Skeletal muscle tissue (tissue), 4 donors: ENCODE results near the gene NBEAL2. TPM values are rescaled to one million over a fixed set of nuclear protein-coding genes. Genes with fewer than 3 reads are reported as not detected.

Experiments
- H3K27ac ChIP-seq: one replicate; pipeline ENCODE4 v1.7.0; 2013; ENCODE audit warnings: mild to moderate bottlenecking, low read depth, low read length, inconsistent platforms
- H3K27me3 ChIP-seq, 3 donors: one replicate each; pipeline ENCODE4 v1.7.0; 2013; ENCODE audit warnings: low read length in 3 of 3; ENCODE audit not compliant: control insufficient read depth in 3 of 3, insufficient read depth in 3 of 3
- H3K36me3 ChIP-seq, 3 donors: one replicate each; pipeline ENCODE4 v1.7.0; 2013; ENCODE audit warnings: low read length in 3 of 3; ENCODE audit not compliant: control insufficient read depth in 3 of 3, insufficient read depth in 3 of 3
- H3K4me1 ChIP-seq, 3 donors: one replicate each; pipeline ENCODE4 v1.7.0; 2013; ENCODE audit warnings: low read length in 3 of 3, mild to moderate bottlenecking in 3 of 3; ENCODE audit not compliant: control insufficient read depth in 3 of 3, insufficient read depth in 3 of 3
- H3K4me3 ChIP-seq, 3 donors: one replicate each; pipeline ENCODE4 v1.7.0; 2013; ENCODE audit warnings: low read length in 3 of 3
- H3K9ac ChIP-seq, 3 donors: one replicate each; pipeline ENCODE4 v1.7.0; 2013; ENCODE audit warnings: low read length in 3 of 3, mild to moderate bottlenecking in 3 of 3, moderate library complexity in 2 of 3, low read depth in 1 of 3
- H3K9me3 ChIP-seq, 3 donors: one replicate each; pipeline ENCODE4 v1.7.0; 2013; ENCODE audit warnings: low read length in 3 of 3; ENCODE audit not compliant: control insufficient read depth in 3 of 3
- total RNA-seq: library from RNA; depleted of rRNA; stranded (reverse); fragments of >200 nt; gene quantifications from one replicate; pipeline ENCODE4 v1.2.3, GENCODE V29; 2014
- donor health status: Osteomylitis.

The NBEAL2 gene
- total RNA-seq, 1 donor from 2014 or later, result 5.2 TPM

- no peaks in the 10 kb centered on the region for H3K27me3 ChIP-seq
- H3K4me3 ChIP-seq, result no peak overlapping the region
- H3K27ac ChIP-seq, result no peak overlapping the region
- peaks cover 2 to 17% (median 4%) of the 10 kb centered on the region in 3 donors for H3K4me1 ChIP-seq
- H3K36me3 ChIP-seq, result peaks cover 7 to 16% (median 15%) of the 10 kb centered on the region in 3 donors
- peak overlapping the region in 1 of 3 donors; percentile 8 for H3K9ac ChIP-seq
- H3K9me3 ChIP-seq, result no peaks in the 10 kb centered on the region
Measured at GRCh38 chr3:46997453-46998091, 18.1 kb downstream of the NBEAL2 start.

DNA sequence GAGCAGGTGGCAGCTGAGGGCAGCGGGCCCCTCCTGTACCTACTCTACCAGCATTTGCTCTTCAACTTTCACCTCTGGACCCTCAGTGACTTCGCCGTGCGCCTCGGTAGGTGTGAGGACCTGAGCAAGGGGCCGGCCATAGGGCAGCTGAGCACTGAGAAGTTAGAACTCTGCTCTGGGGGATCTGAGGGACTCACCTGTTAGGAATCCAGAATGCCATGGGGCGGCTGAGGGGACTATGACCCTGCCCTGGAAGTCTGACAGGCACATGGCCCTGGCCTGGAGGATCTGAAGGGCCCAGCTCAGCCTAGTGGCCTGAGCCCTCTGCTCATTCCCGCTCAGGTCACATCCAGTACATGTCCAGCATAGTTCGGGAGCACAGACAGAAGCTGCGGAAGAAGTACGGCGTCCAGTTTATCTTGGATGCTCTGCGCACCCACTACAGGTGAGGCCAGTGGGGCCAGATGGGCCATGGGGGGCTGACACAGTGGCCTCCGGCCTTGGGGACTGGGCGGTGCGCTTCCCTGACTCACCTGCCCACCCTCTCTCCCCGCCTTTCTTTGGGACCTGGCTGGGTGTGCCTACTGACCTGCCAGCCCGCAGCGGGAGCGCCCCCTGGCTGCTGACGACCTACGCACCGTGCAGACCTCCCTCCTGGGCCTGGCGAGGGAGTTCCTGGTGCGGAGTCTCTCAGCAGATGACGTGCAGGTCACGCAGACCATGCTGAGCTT lies 18.8 kb downstream of the NBEAL2 start:
- Histone ChIP-seq H3K9me3 (no peaks in the 10 kb centered on the region), H3K36me3 (peaks cover 11 to 21% (median 19%) of the 10 kb centered on the region in 3 donors), H3K4me1 (peaks cover 2 to 17% (median 4%) of the 10 kb centered on the region in 3 donors), H3K27ac (no peak overlapping the region), H3K27me3 (no peaks in the 10 kb centered on the region), H3K4me3 (no peak overlapping the region), H3K9ac (peak overlapping the region in 1 of 3 donors; percentile 8)

DNA sequence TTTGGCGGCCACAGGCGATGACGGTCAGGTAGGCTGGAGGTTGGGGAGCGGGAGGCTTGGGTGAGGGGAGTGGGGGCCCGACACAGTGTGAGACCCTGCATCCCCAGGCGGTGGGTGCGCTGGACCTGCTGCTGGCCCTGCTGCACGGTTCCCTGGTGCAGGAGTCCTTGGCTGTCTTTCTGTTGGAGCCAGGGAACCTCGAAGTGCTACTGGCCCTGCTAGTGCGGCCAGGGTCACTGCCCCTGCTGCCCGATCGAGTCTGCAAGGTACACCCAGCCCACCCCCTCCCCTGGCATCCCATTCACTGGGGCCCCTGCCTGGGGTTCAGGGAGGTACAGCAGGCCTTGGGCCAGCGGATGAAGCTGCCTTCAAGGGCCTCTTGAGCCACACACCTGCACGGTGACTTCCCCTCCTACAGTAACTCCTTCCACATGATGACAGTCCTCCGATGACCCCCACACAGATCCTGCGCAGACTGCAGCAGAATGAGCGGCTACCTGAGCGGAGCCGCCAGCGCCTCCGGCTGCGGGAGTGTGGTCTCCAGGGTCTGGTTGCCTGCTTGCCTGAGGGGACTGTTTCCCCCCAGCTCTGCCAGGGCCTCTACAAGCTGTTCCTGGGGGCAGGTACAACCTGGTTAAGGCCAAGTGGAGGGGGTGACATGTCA lies 19.5 kb downstream of the NBEAL2 start:
- H3K27ac ChIP-seq, result no peak overlapping the region
- H3K36me3 ChIP-seq, result peaks cover 12 to 26% (median 19%) of the 10 kb centered on the region in 3 donors

GRCh38 chr3:46999516-47000197 lies 20.2 kb downstream of the NBEAL2 start:
- Histone ChIP-seq H3K9ac (peak overlapping the region in 1 of 3 donors; percentile 20), H3K9me3 (no peaks in the 10 kb centered on the region), H3K27me3 (no peaks in the 10 kb centered on the region), H3K4me1 (peaks cover 0 to 12% (median 2%) of the 10 kb centered on the region in 3 donors), H3K4me3 (no peak overlapping the region), H3K36me3 (peaks cover 10 to 33% (median 22%) of the 10 kb centered on the region in 3 donors), H3K27ac (no peak overlapping the region)

More for the DNA sequence above, 19.5 kb downstream of the NBEAL2 start:
- no peaks in the 10 kb centered on the region for H3K27me3 ChIP-seq
- peaks cover 2 to 17% (median 4%) of the 10 kb centered on the region in 3 donors for H3K4me1 ChIP-seq
- no peak overlapping the region for H3K4me3 ChIP-seq
- no peaks in the 10 kb centered on the region for H3K9me3 ChIP-seq
- no peak overlapping the region for H3K9ac ChIP-seq

DNA sequence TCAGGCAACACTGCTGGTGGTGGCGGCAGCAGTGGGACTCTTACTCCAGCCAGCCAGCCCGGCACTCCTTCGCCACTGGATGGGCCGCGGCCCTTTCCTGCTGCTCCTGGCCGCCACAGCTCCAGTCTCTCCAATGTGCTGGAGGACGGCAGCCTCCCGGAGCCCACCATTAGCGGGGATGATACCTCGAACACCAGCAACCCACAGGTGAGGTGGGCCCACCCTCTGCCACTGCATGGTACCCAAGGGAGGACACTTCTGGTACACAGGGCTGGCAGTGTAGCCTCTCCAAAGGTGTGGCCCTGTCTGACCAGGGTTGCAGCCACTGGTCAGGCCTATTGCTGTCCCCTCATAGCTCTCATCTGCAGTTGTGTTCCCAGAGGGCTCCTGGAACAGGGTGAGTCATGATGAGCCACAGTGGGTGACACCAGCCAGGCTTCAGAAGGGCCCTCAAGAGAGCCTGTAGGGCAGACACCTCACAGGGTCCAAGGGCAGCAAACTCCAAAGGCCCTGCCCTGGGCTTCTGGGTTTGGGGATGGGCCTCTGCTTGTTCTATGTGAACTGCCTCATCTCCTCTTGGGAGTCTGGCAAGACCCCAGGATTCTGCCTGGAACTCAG lies 20.8 kb downstream of the NBEAL2 start:
- Histone ChIP-seq H3K27ac (no peak overlapping the region), H3K4me1 (peaks cover 0 to 6% (median 2%) of the 10 kb centered on the region in 3 donors), H3K9me3 (no peaks in the 10 kb centered on the region), H3K4me3 (no peak overlapping the region), H3K36me3 (peaks cover 10 to 38% (median 24%) of the 10 kb centered on the region in 3 donors), H3K9ac (no peak overlapping the region), H3K27me3 (no peaks in the 10 kb centered on the region)

DNA sequence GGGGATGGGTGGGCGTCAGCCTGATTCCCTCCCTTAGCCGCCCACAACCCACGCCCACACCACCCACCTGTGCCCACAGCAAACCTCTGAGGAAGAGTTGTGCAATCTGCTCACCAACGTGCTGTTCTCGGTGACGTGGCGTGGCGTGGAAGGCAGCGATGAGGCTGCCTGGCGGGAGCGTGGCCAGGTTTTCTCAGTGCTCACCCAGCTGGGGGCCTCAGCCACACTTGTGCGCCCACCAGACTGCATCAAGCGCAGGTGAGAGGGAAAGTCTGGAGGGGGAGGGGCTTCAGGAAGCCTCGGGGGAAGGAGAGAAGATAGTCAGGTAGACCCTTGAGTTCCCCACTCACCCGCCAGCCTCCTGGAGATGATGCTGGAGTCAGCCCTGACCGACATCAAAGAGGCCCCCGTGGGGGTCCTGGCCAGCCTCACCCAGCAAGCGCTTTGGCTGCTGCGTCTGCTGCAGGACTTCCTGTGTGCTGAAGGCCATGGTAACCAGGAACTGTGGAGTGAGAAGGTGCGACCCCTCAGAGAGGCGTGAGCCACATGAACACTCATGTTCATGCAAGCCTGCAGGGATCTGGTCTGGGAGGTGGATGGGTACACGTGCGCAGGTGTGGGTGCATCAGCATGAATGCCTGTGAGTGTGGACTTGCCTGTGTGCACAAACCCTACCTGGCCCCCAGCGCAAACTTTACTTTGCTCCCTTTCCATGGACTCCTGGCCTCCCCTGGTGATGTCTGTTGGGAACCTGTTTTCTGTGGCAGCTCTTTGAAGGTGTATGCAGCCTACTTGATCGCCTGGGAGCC lies 21.7 kb downstream of the NBEAL2 start:
- Histone ChIP-seq H3K27ac (no peak overlapping the region), H3K4me3 (no peak overlapping the region), H3K9ac (no peak overlapping the region), H3K27me3 (no peaks in the 10 kb centered on the region), H3K4me1 (peaks cover 0 to 6% (median 2%) of the 10 kb centered on the region in 3 donors), H3K36me3 (peaks cover 18 to 40% (median 30%) of the 10 kb centered on the region in 3 donors), H3K9me3 (no peaks in the 10 kb centered on the region)

DNA sequence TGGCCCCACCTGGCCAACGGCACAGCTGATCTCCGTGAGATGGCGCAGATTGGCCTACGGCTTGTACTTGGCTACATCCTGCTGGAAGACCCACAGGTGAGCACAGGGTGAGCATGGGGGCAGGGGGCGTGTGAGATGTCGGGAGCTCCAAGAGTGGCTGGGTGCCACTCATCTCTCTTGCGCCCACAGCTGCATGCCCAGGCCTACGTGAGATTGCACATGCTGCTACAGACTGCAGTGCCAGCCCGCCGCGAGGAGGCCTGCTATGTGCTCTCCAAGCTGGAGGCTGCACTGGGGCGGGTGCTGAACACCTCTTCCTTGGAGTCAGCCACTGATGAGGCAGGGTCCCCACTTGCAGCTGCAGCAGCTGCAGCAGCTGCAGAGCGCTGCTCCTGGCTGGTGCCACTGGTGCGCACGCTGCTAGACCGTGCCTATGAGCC lies 22.3 kb downstream of the NBEAL2 start:
- H3K4me3 ChIP-seq, result no peak overlapping the region
- H3K27ac ChIP-seq, result no peak overlapping the region
- no peaks in the 10 kb centered on the region for H3K9me3 ChIP-seq
- peaks cover 21 to 43% (median 30%) of the 10 kb centered on the region in 3 donors for H3K36me3 ChIP-seq
- peaks cover 0 to 6% (median 2%) of the 10 kb centered on the region in 3 donors for H3K4me1 ChIP-seq
- no peaks in the 10 kb centered on the region for H3K27me3 ChIP-seq
- H3K9ac ChIP-seq, result no peak overlapping the region

DNA sequence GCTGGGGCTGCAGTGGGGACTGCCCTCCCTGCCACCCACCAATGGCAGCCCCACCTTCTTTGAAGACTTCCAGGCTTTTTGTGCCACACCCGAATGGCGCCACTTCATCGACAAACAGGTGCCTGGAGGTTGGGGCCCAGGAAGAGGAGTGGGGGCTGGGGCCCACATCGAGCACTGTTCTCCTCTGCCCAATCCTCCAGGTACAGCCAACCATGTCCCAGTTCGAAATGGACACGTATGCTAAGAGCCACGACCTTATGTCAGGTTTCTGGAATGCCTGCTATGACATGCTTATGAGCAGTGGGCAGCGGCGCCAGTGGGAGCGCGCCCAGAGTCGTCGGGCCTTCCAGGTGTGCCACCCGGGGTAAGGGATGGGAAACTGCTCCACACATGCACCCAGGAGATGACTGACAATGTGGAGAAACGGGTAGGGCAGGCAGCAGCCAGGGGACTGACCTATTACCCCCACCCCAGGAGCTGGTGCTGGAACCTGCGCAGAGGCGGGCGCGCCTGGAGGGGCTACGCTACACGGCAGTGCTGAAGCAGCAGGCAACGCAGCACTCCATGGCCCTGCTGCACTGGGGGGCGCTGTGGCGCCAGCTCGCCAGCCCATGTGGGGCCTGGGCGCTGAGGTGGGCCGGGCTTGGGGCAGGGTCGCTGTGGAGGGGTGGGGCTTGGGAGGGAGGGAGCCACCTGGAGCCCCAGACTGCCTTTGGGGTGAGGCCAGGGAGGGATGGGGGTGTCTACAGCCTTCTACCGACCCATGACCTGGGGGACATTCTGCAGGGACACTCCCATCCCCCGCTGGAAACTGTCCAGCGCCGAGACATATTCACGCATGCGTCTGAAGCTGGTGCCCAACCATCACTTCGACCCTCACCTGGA lies 22.9 kb downstream of the NBEAL2 start:
- Histone ChIP-seq H3K27me3 (no peaks in the 10 kb centered on the region), H3K9me3 (no peaks in the 10 kb centered on the region), H3K36me3 (peaks cover 21 to 43% (median 30%) of the 10 kb centered on the region in 3 donors), H3K9ac (no peak overlapping the region), H3K27ac (no peak overlapping the region), H3K4me3 (no peak overlapping the region), H3K4me1 (peaks cover 0 to 6% (median 2%) of the 10 kb centered on the region in 3 donors)
